Bronchial epithelial cell (primary cell): ENCODE data around the gene TNFRSF12A. TPM values are rescaled to one million over a fixed set of nuclear protein-coding genes. Genes with fewer than 3 reads are reported as not detected.
A peak's percentile ranks its signal among the peaks of the same experiment; 100 is the strongest.

Experiments used
- DNase-seq: peaks from one replicate; pipeline ENCODE4 v3.0.0-alpha.2; 2010; ENCODE audit warnings: low read depth
- FAIRE-seq: peaks from 2 replicates; lab custom pipeline; 2011; peaks lifted over from hg19 to GRCh38; lab: Jason Lieb, UNC
- H3K27me3 ChIP-seq: 2 replicates; pipeline ENCODE4 v1.5.1; 2011; ENCODE audit warnings: low read length; ENCODE audit not compliant: control insufficient read depth, insufficient read depth
- H3K36me3 ChIP-seq: 2 replicates; pipeline ENCODE4 v1.5.1; 2011; ENCODE audit warnings: low read length; ENCODE audit not compliant: control insufficient read depth, insufficient read depth
- H3K4me3 ChIP-seq: 2 replicates; pipeline ENCODE4 v1.5.1; 2011; ENCODE audit warnings: mild to moderate bottlenecking, low read depth, low read length, control low read depth
- total RNA-seq: library from RNA; depleted of rRNA; stranded (reverse); fragments of >200 nt; gene quantifications from 2 replicates; pipeline ENCODE4 v1.2.1, GENCODE V29; 2014
- TF ChIP-seq, protein P1 (sequence below): IDR thresholded peaks from 2 replicates; pipeline ENCODE4 v1.5.1; 2011; ENCODE audit warnings: mild to moderate bottlenecking, moderate library complexity, low read length, control low read depth, inconsistent platforms; ENCODE audit not compliant: insufficient read depth, severe bottlenecking

TNFRSF12A gene
- total RNA-seq, 1 donor from 2014 or later: 686 TPM

DNA sequence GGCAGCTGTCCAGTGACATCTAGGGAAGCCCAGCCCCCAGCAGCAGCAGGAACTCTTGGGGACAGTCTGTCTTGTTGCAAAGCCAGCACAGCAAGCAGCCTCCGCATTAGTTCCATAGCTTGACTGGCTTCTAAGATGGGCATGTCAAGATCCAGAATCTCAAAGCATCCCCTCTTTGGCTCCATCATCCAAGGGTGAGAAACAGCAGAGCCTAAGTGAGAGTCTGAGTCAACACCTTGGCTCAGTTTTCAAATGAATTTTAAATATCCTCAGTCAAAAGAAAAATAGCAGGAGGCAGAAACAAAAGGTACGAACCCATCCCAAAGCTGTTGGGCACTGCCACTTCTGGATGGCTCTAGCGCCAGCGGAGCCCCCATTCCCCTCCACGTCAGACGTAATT, 5.2 kb upstream of the TNFRSF12A start:
- H3K4me3 ChIP-seq: no peak overlapping the region
- H3K27me3 ChIP-seq: peaks cover 5% of the 10 kb centered on the region
- no peak for DNase-seq
- H3K36me3 ChIP-seq: no peaks in the 10 kb centered on the region
- peak; percentile 89 for FAIRE-seq
- TF ChIP-seq, protein P1, sequence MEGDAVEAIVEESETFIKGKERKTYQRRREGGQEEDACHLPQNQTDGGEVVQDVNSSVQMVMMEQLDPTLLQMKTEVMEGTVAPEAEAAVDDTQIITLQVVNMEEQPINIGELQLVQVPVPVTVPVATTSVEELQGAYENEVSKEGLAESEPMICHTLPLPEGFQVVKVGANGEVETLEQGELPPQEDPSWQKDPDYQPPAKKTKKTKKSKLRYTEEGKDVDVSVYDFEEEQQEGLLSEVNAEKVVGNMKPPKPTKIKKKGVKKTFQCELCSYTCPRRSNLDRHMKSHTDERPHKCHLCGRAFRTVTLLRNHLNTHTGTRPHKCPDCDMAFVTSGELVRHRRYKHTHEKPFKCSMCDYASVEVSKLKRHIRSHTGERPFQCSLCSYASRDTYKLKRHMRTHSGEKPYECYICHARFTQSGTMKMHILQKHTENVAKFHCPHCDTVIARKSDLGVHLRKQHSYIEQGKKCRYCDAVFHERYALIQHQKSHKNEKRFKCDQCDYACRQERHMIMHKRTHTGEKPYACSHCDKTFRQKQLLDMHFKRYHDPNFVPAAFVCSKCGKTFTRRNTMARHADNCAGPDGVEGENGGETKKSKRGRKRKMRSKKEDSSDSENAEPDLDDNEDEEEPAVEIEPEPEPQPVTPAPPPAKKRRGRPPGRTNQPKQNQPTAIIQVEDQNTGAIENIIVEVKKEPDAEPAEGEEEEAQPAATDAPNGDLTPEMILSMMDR: no peak

DNA sequence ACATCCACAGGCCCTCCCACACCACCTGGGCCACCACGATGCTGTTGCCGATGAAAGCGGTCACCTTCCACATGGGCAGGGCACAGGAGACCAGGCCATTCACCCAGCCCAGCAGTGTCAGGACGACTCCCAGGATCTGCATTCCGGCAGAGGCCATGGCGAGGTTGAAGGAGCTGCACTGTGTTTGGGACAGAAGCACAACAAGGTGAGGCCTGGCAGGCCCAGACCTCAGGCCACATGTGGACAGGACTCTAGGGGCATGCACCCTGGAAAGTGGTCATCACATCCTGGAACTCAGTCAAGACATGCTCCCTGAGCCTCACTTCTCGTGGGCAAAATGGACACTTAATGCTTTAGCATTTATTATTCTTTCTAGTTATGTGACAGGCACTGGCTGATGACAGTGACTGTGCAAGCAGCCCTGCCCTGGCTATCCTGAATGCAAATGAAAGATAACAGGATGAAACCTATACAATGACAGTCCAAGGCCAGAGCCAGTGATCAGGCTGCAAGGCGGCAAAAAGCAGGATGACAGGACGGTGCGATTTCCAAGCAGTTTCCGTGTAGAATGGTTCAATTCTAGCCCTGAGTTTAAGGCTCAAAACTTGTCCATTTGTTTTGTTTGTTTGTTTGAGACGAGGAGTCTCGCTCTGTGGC, 4.2 kb upstream of the TNFRSF12A start:
- Histone ChIP-seq H3K4me3 (no peak overlapping the region), H3K27me3 (peaks cover 5% of the 10 kb centered on the region), H3K36me3 (no peaks in the 10 kb centered on the region)
- FAIRE-seq (no peak), DNase-seq (no peak)
- TF ChIP-seq, protein P1: no peak

DNA sequence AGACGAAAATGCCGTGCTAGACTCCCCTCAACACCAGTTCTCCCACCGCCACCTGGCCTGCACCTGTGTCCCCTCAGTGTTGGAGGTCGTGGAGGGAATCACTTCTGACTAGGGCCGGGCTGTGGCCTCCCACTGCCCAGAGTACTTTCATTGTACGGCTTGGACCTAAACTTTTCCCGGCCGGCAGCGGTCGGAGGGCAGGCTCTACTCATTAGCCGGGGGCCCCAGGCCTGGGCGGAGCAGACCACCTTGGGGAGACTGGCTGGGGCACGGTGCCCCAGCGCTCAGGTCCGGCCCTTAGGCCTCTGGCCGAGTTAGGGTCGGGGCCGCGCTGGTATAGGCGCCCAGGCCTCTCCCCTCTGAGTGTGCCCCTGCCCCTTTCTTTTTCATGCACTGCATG, 2.8 kb upstream of the TNFRSF12A start:
- FAIRE-seq (no peak), DNase-seq (no peak)
- no peak overlapping the region for H3K4me3 ChIP-seq
- H3K36me3 ChIP-seq: peaks cover 8% of the 10 kb centered on the region
- TF ChIP-seq, protein P1: no peak
- peaks cover 2% of the 10 kb centered on the region for H3K27me3 ChIP-seq

DNA sequence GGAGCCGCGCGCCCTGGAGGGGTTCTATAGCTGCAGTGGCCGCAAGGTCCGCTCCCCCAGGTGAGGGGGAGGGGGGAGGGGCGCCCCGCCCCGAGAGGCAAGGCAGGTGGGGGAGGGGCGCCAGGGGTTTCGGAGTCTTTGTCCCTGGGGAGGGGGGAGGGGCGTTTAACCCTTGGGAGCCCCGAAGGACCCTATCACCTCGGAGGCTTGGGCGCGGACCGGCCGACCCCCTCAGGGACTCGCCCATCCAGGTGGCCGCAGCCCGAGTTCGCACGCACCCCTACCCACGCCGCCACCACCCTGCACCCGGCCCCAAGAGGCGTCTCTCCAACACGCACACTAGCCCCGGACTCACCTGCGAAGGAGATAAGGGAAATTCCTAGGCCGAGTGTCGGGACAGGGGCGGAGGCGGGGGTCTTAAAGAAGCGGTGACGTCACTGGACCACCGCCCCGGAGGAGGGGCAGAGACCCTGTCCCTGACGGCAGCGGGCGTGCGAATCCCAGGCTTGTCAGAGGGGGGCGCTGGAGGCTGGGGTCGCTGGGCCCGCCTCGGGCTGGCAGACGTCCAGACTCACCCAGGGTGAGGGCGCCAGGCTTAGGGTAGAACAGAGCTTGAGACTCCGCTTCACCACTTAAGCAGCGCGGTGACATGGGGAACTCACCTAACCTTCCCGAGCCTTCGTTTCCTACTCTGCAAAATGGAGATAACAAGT, 2.2 kb upstream of the TNFRSF12A start, which contains the start of gene CLDN6:
CLDN6 (minus strand) TSS at position 390 of the 713 bp plus-strand sequence. CDS start 2,162 bp downstream, outside the sequence.
- peaks cover 10% of the 10 kb centered on the region for H3K36me3 ChIP-seq
- H3K4me3 ChIP-seq: no peak within 1 kb of the TSS
- TF ChIP-seq, protein P1: peak; percentile 23
- DNase-seq (no peak), FAIRE-seq (no peak)
- H3K27me3 ChIP-seq: peaks cover 2% of the 10 kb centered on the region

DNA sequence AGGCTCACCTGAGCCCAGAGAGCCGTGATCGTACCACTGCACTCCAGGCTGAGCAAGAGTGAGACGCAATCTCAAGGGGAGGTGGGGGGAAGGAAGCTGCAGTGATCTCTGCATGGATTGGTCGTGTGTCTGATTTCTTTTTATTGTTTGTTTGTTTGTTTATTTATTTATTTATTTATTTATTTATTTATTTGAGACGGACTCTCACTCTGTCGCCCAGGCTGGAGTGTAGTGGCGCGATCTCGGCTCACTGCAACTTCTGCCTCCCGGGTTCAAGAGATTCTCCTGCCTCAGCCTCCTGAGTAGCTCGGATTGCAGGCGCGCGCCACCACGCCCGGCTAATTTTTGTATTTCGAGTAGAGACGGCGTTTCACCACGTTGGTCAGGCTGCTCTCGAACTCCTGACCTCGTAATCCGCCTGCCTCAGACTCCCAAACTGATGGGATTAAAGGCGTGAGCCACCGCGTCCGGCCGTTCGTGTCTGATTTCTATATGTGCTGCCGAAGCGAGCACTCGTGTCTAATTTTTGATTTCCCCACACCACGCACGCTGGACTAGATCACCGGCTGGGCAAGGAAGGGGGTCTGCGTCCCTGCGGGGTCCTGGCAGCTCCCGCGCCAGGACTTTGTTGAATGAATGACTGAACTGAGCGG, 448 bp upstream of the TNFRSF12A start:
- peaks cover 10% of the 10 kb centered on the region for H3K36me3 ChIP-seq
- peak overlapping the region; percentile 97 for H3K4me3 ChIP-seq
- no peak for FAIRE-seq
- no peak for DNase-seq
- TF ChIP-seq, protein P1: no peak
- no peaks in the 10 kb centered on the region for H3K27me3 ChIP-seq
